Mesothelial cell of epicardium (in vitro differentiated cells): Measurements from ENCODE around the gene ZNF366. TPM values are rescaled to one million over a fixed set of nuclear protein-coding genes. Genes with fewer than 3 reads are reported as not detected.
A peak's percentile ranks its signal among the peaks of the same experiment; 100 is the strongest.

Experiments
- DNase-seq, 2 experiments: peaks; one replicate each; pipeline ENCODE4 v3.0.0; 2021; ENCODE audit warnings: low spot score in 2 of 2; ENCODE audit not compliant: unreplicated experiment in 2 of 2
- H3K27ac Mint-ChIP-seq: 2 replicates; pipeline ENCODE4 v1.8.0; 2021; ENCODE audit warnings: mixed read lengths
- H3K27me3 Mint-ChIP-seq: 2 replicates; pipeline ENCODE4 v1.8.0; 2021; ENCODE audit warnings: low read depth, mixed read lengths
- H3K36me3 Mint-ChIP-seq: 2 replicates; pipeline ENCODE4 v1.8.0; 2021; ENCODE audit warnings: mixed read lengths
- H3K4me1 Mint-ChIP-seq: 2 replicates; pipeline ENCODE4 v1.8.0; 2021; ENCODE audit warnings: mixed read lengths
- H3K4me3 Mint-ChIP-seq: 2 replicates; pipeline ENCODE4 v1.8.0; 2021; ENCODE audit warnings: mild to moderate bottlenecking, moderate library complexity, mixed read lengths
- H3K9me3 Mint-ChIP-seq: 2 replicates; pipeline ENCODE4 v1.8.0; 2021; ENCODE audit warnings: mixed read lengths
- CTCF ChIP-seq: fragments of 200-600 bp; sonication (generic); IDR thresholded peaks from one replicate; pipeline ENCODE4 v1.5.0; 2021; ENCODE audit warnings: antibody characterized with exemption; ENCODE audit not compliant: unreplicated experiment
- total RNA-seq: library from RNA; stranded (reverse); gene quantifications from 3 replicates; pipeline ENCODE4 v1.2.1, GENCODE V29; 2021

ZNF366 gene
- total RNA-seq, 1 donor from 2014 or later: not detected

GRCh38 chr5:72434781-72435437 is 72.3 kb downstream of the ZNF366 start:
- peaks cover 27% of the 10 kb centered on the region for H3K4me1 Mint-ChIP-seq
- H3K27ac Mint-ChIP-seq: no peak overlapping the region
- H3K36me3 Mint-ChIP-seq: no peaks in the 10 kb centered on the region
- no peak for DNase-seq
- no peak for TF ChIP-seq CTCF
- H3K4me3 Mint-ChIP-seq: no peak overlapping the region
- H3K9me3 Mint-ChIP-seq: no peaks in the 10 kb centered on the region
- no peaks in the 10 kb centered on the region for H3K27me3 Mint-ChIP-seq

- no peak for DNase-seq
- Mint-ChIP-seq H3K27ac (no peak overlapping the region), H3K9me3 (no peaks in the 10 kb centered on the region), H3K4me1 (peaks cover 27% of the 10 kb centered on the region), H3K27me3 (no peaks in the 10 kb centered on the region), H3K4me3 (no peak overlapping the region), H3K36me3 (no peaks in the 10 kb centered on the region)
- no peak for TF ChIP-seq CTCF
Measured at GRCh38 chr5:72434056-72434780, 73.0 kb downstream of the ZNF366 start.

- DNase-seq: no peak
- TF ChIP-seq CTCF: no peak
- Mint-ChIP-seq H3K4me3 (no peak overlapping the region), H3K27ac (peak overlapping the region; percentile 79), H3K36me3 (no peaks in the 10 kb centered on the region), H3K9me3 (no peaks in the 10 kb centered on the region), H3K27me3 (no peaks in the 10 kb centered on the region), H3K4me1 (peaks cover 31% of the 10 kb centered on the region)
Measured at GRCh38 chr5:72433522-72433921, 73.7 kb downstream of the ZNF366 start.

- TF ChIP-seq CTCF: no peak
- no peaks in the 10 kb centered on the region for H3K9me3 Mint-ChIP-seq
- H3K27me3 Mint-ChIP-seq: no peaks in the 10 kb centered on the region
- H3K4me3 Mint-ChIP-seq: no peak overlapping the region
- no peak for DNase-seq
- H3K27ac Mint-ChIP-seq: no peak overlapping the region
- peaks cover 34% of the 10 kb centered on the region for H3K4me1 Mint-ChIP-seq
- H3K36me3 Mint-ChIP-seq: no peaks in the 10 kb centered on the region
Measured at GRCh38 chr5:72428669-72429068, 78.5 kb downstream of the ZNF366 start.

- no peak for TF ChIP-seq CTCF
- H3K27ac Mint-ChIP-seq: peak overlapping the region; percentile 17
- peak in 1 of 2 experiments; percentile 43 for DNase-seq
Measured at GRCh38 chr5:72427488-72428437, 79.4 kb downstream of the ZNF366 start.

More at GRCh38 chr5:72427488-72428437, 79.4 kb downstream of the ZNF366 start:
- no peak overlapping the region for H3K4me3 Mint-ChIP-seq
- no peaks in the 10 kb centered on the region for H3K36me3 Mint-ChIP-seq
- no peaks in the 10 kb centered on the region for H3K9me3 Mint-ChIP-seq
- no peaks in the 10 kb centered on the region for H3K27me3 Mint-ChIP-seq
- peaks cover 25% of the 10 kb centered on the region for H3K4me1 Mint-ChIP-seq
